HG02981 (cell line): ENCODE data around the gene CCNA2.

Source experiments
- ATAC-seq: cut with Tn5 transposase; IDR thresholded peaks from one replicate; pipeline ENCODE4 v1.9.1; 2021; ENCODE audit warnings: mild to moderate bottlenecking, moderate library complexity; ENCODE audit not compliant: unreplicated experiment

Gene CCNA2

DNA sequence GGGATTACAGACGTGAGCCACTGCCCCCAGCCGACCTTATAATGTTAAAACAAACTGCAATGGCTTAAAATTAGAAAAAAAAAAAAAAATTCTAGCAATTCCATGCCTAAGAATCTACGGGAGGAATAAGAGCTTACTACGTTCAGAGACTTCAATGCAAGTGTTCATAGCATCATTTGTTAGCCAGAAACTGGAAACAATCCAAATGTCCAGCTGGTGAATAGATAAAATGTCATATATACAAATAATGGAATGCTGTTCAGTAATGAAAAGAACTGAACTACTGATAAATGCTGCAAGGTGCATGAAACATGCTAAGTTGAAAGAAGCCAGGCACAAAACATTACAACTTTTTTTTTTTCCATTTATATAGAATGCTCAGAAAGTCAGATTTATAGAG lies 17.3 kb downstream of the CCNA2 start:
- ATAC-seq, result no peak

- ATAC-seq, result no peak
Measured at GRCh38 chr4:121801715-121802075, 22.0 kb downstream of the CCNA2 start.

- ATAC-seq, result peak; percentile 76
Measured at GRCh38 chr4:121800961-121801714, 22.5 kb downstream of the CCNA2 start, which contains the start of gene EXOSC9. Gene EXOSC9 (plus strand): TSS chr4:121801323. CDS start chr4:121801425, 102 bp downstream.

DNA sequence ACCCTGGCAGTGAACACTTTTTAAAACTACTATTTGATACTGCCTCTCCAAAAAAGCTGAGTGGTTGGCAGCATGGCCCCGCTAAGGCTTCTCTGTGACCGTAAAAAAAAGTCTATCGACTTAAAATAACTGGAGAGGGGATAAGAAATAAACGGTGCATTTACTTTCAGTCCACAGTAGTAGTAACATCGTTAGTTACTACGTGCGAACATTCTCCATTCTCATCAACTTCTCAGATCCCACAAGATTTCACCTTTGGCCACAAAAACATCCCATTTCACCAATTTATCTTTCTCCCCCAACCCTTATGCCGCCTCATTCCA lies 23.1 kb downstream of the CCNA2 start:
- ATAC-seq, result peak; percentile 18

- no peak for ATAC-seq
Measured at GRCh38 chr4:121799867-121800501, 23.7 kb downstream of the CCNA2 start.

DNA sequence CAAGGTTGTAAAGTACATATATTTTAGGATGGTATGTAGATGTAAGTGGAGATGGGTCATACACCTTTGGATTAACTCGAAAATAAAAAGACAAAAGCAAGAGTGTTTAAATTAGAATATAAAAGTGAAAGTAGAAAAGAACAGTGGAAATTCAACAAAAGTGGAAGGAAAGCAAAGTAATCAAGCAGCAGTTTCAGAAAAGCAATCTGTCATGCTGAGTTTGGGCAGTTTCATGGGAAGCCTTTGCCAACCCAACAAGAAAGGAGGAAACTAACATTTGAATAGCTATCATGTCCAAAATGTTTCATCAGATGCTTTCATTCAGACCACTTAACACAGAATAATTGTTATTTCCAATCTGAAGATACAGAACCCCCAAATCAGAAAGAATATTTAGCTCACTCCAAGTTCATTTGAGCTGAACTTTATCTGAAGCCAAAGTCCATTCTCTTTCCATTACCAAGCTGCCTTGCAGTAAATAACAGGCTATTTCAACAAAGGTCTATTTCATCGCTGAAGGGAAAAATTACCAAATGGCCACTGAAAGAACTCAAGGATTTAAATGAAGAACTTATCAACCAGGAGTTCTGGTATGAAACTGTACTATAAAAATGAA lies 24.4 kb downstream of the CCNA2 start:
- ATAC-seq, result no peak

- ATAC-seq, result no peak
Measured at GRCh38 chr4:121796283-121796682, 27.4 kb downstream of the CCNA2 start.

DNA sequence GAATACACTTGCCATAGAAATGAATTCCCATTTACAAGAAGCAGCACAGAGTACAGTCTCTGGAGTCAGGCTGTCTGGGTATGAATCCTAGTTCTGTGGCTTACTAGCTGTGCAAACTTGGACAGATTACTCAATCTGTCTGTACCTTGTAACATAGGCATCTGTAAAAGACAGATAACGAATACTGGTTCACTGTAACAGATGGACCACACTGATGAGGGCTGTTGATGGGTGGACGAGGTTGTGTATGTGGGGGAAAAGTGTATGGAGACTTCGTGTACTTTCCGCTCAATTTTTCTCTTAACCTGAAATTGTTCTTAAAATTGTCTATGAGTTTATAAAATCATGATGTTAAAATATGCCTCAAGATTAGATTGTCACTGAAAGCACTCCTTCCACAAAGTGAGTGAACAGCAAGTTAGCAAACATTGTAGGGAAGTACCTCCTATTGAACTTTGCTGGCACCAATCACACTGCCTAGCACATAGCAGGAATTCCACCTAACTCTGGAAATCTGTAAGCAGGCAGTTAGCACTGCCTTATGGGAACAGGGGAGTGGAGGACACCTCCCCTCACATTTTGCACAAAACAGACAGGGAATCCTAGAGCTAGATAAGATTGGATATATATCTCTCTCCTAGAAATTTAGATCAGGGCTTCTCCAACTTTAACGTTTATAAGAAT lies 29.0 kb downstream of the CCNA2 start:
- no peak for ATAC-seq

DNA sequence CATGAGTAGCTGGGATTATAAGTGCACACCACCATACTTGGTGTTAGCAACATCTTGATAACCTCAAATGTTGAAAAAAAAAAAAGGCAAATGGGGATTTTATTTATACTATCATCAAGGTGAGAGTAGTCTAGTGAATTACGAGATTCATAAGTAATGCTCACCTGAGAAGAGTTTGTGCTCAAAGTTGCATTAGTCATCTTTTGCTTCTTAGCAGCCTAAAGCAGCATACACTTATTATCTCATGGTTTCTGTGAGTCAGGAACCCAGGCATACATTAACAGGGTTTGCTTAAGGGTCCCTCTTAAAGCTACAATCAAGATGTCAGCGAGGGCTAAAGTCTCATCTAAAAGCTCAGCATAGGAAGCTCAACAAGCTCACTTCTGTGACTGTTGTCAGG lies 30.7 kb downstream of the CCNA2 start:
- no peak for ATAC-seq

DNA sequence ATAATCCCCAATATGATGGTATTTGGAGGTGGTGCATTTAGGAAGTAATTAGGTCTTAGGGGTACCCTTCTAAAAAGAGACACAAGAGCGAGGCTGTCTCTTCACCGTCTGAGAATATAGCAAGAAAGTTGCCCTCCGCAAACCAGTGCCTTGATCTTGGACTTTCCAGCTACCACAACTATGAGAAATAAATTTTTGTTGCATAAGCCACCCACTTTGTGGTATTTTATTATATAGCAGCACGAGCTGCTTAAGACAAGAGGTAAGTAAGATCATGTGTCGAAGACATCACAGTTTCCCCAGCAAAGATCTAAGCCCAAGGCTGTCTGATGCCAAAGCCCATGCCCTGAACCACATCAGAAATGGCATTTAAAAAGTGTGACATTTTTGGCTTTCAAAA lies 32.2 kb downstream of the CCNA2 start:
- ATAC-seq, result no peak

GRCh38 chr4:121790976-121791375 lies 32.7 kb downstream of the CCNA2 start:
- no peak for ATAC-seq

- ATAC-seq, result no peak
Measured at GRCh38 chr4:121789960-121790829, 33.5 kb downstream of the CCNA2 start.

DNA sequence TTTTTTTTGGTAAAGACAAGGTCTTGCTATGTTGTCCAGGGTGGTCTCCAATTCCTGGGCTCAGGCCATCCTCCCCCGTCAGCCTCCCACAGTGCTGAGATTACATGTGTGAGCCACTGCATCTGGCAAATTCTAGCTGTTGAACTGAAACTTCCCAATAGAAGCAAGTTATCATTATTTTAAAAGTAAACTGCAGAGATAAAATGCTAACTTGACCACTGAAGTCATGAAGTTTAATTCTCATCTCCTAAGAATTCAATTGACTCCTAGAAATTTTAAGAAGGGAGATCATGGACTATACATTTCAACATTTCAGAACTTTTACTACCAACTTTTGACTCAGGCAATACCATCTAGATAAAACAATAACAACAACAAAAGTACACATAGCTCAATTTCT lies 34.2 kb downstream of the CCNA2 start:
- ATAC-seq, result no peak

- peak; percentile 67 for ATAC-seq
Measured at GRCh38 chr4:121788896-121789295, 34.8 kb downstream of the CCNA2 start.

- ATAC-seq, result no peak
Measured at GRCh38 chr4:121786221-121786620, 37.5 kb downstream of the CCNA2 start.

- ATAC-seq, result no peak
Measured at GRCh38 chr4:121785479-121785878, 38.2 kb downstream of the CCNA2 start.

GRCh38 chr4:121784975-121785374 lies 38.7 kb downstream of the CCNA2 start:
- no peak for ATAC-seq

DNA sequence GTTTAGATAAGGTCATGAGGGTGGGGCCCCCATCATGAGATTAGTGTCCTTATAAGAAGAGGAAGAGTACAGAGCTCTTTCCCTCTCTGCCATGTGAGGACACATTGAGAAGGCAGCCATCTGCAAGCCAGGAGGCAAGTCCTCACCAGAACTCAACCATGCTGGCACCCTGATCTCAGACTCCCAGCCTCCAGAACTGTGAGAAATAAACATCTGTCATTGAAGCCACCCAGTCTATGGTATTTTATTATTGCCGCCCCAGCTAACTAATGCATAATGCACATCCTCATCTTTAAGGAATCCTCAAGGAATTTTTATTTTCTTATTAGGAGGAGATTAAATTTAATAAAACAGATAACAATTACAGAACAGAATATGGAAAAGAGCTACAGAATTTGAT lies 39.3 kb downstream of the CCNA2 start:
- no peak for ATAC-seq

DNA sequence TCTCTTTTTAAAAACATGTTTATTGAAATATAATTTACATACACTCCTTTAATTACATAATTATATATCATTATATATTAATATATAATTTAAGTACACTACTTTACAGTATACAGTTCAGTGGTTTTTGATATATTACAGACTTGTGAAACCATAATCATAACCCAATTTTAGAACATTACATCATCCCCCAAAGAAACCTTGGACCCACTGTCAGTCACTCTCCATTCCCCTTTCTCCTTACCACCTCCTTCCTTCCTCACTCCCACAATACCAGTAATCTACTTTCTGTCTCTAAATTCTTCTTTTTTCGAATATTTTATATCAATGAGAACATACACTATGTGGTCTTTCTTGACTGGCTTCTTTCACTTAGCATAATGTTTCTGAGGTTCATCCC lies 40.5 kb downstream of the CCNA2 start:
- ATAC-seq, result no peak

GRCh38 chr4:121778991-121779628 lies 44.6 kb downstream of the CCNA2 start:
- no peak for ATAC-seq
